NT2/D1 (cell line): ENCODE data around the gene PCYT1A.

ENCODE experiments used
- YY1 ChIP-seq: IDR thresholded peaks from 2 replicates; pipeline ENCODE4 v1.6.1; 2011; ENCODE audit not compliant: insufficient read length, insufficient read depth
- ZNF274 ChIP-seq: IDR thresholded peaks from 2 replicates; pipeline ENCODE4 v1.6.1; 2011; ENCODE audit warnings: mild to moderate bottlenecking, low read depth, low read length

DNA sequence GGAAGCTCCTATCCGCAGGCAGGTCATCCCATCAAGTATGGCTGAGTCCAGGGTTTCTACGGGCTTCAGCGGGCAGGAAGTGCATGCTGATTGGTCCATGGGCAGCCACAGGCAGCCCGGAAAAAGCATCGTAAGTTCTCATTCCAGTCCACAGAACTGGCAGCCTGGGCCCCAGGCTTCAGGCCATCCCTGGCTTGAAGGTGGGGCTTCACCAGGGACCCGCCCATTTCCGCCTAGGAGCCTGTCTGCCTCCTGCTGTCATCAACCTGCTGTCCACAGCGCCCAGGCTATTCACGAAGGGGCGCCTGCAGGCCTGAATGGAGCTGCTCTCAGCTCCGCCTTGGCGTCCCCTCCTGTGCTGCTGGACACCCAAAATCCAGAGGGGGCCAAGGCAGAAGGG, 13.9 kb downstream of the PCYT1A start:
- TF ChIP-seq YY1, result no peak
- no peak for TF ChIP-seq ZNF274
